Measurements from ENCODE around the gene APLP2. TPM values are rescaled to one million over a fixed set of nuclear protein-coding genes. Genes with fewer than 3 reads are reported as not detected.
A peak's percentile ranks its signal among the peaks of the same experiment; 100 is the strongest.

APLP2 gene
- total and polyA plus RNA-seq, 10 donors, result 47.4 to 248 (median 181) TPM

DNA sequence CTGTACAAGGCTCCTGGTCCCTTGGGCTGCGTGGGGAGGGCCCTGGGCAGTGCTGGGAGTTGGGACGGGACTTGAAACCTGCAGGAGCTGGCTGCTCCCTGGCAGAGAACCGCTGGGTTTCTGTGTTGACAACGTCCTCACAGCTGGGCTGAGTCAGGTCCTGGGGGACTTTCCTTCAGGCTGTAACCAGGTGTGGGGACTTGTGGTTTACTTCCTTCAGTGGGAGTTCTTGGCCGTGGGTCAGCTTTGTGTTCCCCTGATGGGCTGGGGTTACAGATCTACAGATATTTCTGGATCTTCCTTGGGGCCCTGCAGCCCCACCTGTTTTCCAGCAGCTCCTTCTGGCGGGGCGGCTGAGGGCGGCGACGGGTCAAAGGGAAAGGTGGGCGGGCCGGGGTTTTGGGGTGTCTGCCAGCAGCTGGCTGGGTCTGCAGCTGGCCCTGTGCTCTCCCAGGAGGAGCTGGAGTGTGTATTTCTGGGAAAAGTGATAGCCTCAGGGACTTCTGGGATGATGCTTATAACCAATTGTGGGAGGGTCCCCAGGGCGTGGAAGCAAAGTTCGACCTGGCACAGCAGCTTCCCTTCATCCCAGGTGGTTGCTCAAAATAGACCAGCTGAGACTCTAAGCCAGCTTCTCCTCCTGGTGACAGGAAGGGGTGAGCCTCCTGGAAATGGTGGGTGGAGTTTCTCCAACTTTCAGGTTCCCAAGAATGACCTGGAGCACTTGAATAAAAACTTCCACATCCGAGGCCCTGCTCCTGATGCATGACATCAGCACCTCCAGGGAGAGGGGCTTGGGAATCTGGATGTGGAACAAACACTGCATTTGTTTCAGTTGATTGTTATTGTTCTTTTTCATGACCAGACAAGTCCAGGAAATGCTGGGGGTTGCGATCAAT, 109.0 kb downstream of the APLP2 start:
- no peak for TF ChIP-seq POLR2A (IDR thresholded peaks at IDR 0.05)
- no peak for TF ChIP-seq POLR2AphosphoS5 (IDR thresholded peaks at IDR 0.05)
- TF ChIP-seq, protein P1, sequence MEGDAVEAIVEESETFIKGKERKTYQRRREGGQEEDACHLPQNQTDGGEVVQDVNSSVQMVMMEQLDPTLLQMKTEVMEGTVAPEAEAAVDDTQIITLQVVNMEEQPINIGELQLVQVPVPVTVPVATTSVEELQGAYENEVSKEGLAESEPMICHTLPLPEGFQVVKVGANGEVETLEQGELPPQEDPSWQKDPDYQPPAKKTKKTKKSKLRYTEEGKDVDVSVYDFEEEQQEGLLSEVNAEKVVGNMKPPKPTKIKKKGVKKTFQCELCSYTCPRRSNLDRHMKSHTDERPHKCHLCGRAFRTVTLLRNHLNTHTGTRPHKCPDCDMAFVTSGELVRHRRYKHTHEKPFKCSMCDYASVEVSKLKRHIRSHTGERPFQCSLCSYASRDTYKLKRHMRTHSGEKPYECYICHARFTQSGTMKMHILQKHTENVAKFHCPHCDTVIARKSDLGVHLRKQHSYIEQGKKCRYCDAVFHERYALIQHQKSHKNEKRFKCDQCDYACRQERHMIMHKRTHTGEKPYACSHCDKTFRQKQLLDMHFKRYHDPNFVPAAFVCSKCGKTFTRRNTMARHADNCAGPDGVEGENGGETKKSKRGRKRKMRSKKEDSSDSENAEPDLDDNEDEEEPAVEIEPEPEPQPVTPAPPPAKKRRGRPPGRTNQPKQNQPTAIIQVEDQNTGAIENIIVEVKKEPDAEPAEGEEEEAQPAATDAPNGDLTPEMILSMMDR (IDR thresholded peaks at IDR 0.05 in 8 of 11, conservative IDR thresholded peaks at IDR 0.05 in 3 of 11), result no peak
- Histone ChIP-seq H3K27ac (no peak overlapping the region), H3K4me3 (no peak overlapping the region), H3K36me3 (no peaks in the 10 kb centered on the region), H3K27me3 (replicated peaks in 1 of 7) (peaks cover 0 to 5% (median 0%) of the 10 kb centered on the region in 7 donors), H3K4me1 (peaks cover 0 to 40% (median 20%) of the 10 kb centered on the region in 6 donors), H3K9me3 (peaks cover 0 to 9% (median 4%) of the 10 kb centered on the region in 8 donors)
- intact Hi-C loops (cut with DNase I; ENCODE audit: low total_unique reads), result no loop called here
- no peak for DNase-seq
- WGBS, 5 donors, result 69 to 76% (median 73%) methylated on average over 16 of the region's 16 CpGs

DNA sequence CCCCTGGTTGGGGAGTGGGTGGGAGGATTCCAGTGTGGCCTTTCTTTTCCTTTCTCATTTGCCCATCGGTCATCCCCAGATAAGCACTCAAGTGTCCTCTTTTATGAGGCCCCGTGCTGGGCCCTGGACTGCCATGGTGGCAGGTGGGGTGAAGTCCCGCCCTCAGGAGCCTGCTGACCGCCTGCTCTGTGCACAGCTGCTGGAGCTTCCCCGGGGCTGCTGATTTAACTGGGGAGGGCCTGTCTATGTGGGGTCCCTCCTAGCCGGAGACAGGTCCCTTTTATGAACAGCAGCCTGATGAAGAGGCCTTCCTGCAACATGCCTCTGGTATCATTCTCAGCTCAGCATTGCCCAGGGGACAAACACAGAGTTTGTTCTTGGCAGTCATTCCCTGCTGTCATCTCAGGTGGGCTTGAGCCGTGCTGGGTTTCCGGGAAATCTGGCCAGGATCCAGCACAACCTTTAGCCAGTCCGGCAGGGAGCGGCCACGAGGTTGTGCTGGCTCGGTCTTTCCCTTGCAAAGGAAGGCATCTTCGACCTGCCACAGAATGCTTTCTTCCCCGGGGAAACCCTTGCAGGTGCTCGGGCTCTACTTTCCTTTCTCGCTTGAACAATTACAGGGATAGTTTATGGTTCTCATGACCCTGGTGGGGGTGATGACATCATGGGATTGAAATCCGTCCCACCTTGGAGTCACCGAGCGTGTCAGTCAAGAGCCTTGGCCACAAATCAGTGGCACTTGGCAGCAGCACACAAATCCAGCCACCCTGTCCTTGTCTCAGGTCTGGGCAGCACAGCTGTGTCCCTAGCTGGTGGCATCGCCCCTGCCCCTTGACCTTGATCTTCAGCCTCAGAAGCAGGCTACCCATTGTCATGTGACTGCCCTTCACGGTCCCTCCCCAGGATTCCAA, 110.0 kb downstream of the APLP2 start:
- H3K9me3 ChIP-seq, result peaks cover 0 to 7% (median 1%) of the 10 kb centered on the region in 8 donors
- intact Hi-C loops (cut with DNase I; ENCODE audit: low total_unique reads), result no loop called here
- H3K27me3 ChIP-seq (replicated peaks in 1 of 7), result peaks cover 0 to 5% (median 0%) of the 10 kb centered on the region in 7 donors
- H3K36me3 ChIP-seq, result no peaks in the 10 kb centered on the region
- TF ChIP-seq POLR2A (IDR thresholded peaks at IDR 0.05), result no peak
- TF ChIP-seq POLR2AphosphoS5 (IDR thresholded peaks at IDR 0.05), result no peak
- TF ChIP-seq, protein P1 (IDR thresholded peaks at IDR 0.05 in 8 of 11, conservative IDR thresholded peaks at IDR 0.05 in 3 of 11), result no peak
- DNase-seq, result no peak
- peaks cover 0 to 40% (median 20%) of the 10 kb centered on the region in 6 donors for H3K4me1 ChIP-seq
- H3K4me3 ChIP-seq, result no peak overlapping the region
- WGBS, 5 donors, result 75 to 90% (median 84%) methylated on average over 15 to 21 of the region's 21 CpGs
- H3K27ac ChIP-seq, result peak overlapping the region in 4 of 8 donors; percentile 46 to 80 (median 58)

DNA sequence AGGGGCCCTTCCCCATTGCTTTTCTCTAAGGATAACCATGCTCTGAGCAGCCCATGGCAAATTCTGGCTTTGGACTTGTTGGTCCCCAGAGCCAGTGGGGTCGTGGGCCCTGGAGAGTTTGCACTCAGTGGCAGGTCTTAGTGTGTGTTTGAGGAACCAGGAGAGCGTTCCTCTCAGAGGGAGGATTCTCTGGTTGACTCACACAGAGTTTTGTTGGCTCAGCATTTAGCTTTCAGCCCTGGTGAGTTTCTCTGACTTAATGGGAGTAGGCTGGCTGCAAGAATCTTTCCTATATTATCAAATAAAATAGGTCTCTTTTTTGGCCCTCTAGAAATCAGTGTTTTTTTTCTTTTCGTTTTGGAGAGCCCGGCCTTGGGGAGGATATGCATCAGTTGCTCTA, 110.8 kb downstream of the APLP2 start:
- peaks cover 0 to 40% (median 20%) of the 10 kb centered on the region in 6 donors for H3K4me1 ChIP-seq
- H3K9me3 ChIP-seq, result no peaks in the 10 kb centered on the region
- H3K4me3 ChIP-seq, result no peak overlapping the region
- H3K36me3 ChIP-seq, result no peaks in the 10 kb centered on the region
- peaks cover 0 to 5% (median 0%) of the 10 kb centered on the region in 7 donors for H3K27me3 ChIP-seq (replicated peaks in 1 of 7)
- TF ChIP-seq, protein P1 (IDR thresholded peaks at IDR 0.05 in 8 of 11, conservative IDR thresholded peaks at IDR 0.05 in 3 of 11), result no peak
- TF ChIP-seq POLR2AphosphoS5 (IDR thresholded peaks at IDR 0.05) (no peak), POLR2A (IDR thresholded peaks at IDR 0.05) (no peak)
- WGBS, 5 donors, result 53 to 66% (median 62%) methylated on average over 4 of the region's 4 CpGs
- intact Hi-C loops (cut with DNase I; ENCODE audit: low total_unique reads), result no loop called here
- H3K27ac ChIP-seq, result peak overlapping the region in 4 of 8 donors; percentile 46 to 80 (median 58)
- no peak for DNase-seq
